ENCODE measurements around the gene PGRMC1. TPM values are rescaled to one million over a fixed set of nuclear protein-coding genes. Genes with fewer than 3 reads are reported as not detected.
"Not testable (repeated sequence)": the region's sequence is repeated elsewhere in the genome, so short reads cannot be mapped to it uniquely, and the experiment has no call there.

PGRMC1 gene
- total RNA-seq, 4 donors from 2014 or later = 11.4 to 14.4 (median 13.0) TPM

GRCh38 chrX:119273420-119274192 lies 37.5 kb downstream of the PGRMC1 start:
- Histone ChIP-seq H3K4me3 (peak overlapping the region in 2 of 4 donors; percentile 17 to 25), H3K27me3 (peaks cover 0 to 21% (median 0%) of the 10 kb centered on the region in 3 donors), H3K4me1 (no peaks in the 10 kb centered on the region), H3K9me3 (no peaks in the 10 kb centered on the region), H3K36me3 (no peaks in the 10 kb centered on the region), H3K27ac (no peak overlapping the region)
- DNase-seq (peak in 1 of 2 donors; percentile 9), ATAC-seq (no peak)
- intact Hi-C loops (cut with DNase I; ENCODE audit: low total_unique reads) (no loop called here), in situ Hi-C loops (cut with MboI; ENCODE audit: low sequenced_read_pairs in 4 of 4) (no loop called here)
- no peak for TF ChIP-seq POLR2A (IDR thresholded peaks at IDR 0.05)
- TF ChIP-seq, protein P1, sequence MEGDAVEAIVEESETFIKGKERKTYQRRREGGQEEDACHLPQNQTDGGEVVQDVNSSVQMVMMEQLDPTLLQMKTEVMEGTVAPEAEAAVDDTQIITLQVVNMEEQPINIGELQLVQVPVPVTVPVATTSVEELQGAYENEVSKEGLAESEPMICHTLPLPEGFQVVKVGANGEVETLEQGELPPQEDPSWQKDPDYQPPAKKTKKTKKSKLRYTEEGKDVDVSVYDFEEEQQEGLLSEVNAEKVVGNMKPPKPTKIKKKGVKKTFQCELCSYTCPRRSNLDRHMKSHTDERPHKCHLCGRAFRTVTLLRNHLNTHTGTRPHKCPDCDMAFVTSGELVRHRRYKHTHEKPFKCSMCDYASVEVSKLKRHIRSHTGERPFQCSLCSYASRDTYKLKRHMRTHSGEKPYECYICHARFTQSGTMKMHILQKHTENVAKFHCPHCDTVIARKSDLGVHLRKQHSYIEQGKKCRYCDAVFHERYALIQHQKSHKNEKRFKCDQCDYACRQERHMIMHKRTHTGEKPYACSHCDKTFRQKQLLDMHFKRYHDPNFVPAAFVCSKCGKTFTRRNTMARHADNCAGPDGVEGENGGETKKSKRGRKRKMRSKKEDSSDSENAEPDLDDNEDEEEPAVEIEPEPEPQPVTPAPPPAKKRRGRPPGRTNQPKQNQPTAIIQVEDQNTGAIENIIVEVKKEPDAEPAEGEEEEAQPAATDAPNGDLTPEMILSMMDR (IDR thresholded peaks at IDR 0.05 in 4 of 5, conservative IDR thresholded peaks at IDR 0.05 in 1 of 5) = peak in 1 of 5 experiments; percentile 8

GRCh38 chrX:119282347-119282746 lies 46.3 kb downstream of the PGRMC1 start:
- DNase-seq; intact Hi-C loops (cut with DNase I; ENCODE audit: low total_unique reads): not testable (repeated sequence)

DNA sequence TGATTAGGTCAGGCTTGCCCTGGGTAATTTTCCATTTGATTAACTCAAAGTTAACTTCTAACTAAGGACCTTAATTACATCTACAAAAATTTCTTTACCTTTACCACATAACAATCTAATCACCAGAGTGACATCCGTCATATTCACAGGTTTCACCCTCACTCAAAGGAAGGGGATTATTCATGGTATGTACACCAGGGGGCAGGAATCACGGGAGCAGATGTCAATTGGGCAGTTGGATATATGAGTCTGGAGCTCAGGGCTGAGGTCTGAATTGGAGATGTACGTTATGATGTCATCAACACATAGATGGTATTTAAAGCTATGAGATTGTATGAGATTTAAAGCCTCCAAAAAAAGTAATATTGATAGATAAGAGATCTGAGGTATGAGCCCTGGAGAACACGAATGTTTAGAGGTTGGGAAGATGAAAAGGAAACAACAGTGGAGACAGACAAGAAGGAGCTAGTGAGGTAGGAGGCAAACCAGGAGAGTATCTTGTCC lies 52.9 kb downstream of the PGRMC1 start:
- Histone ChIP-seq H3K27ac (no peak overlapping the region), H3K4me3 (no peak overlapping the region), H3K4me1 (no peaks in the 10 kb centered on the region), H3K36me3 (no peaks in the 10 kb centered on the region), H3K9me3 (no peaks in the 10 kb centered on the region), H3K27me3 (no peaks in the 10 kb centered on the region)
- TF ChIP-seq, protein P1 (IDR thresholded peaks at IDR 0.05 in 4 of 5, conservative IDR thresholded peaks at IDR 0.05 in 1 of 5) = no peak
- TF ChIP-seq POLR2A (IDR thresholded peaks at IDR 0.05) = no peak
- in situ Hi-C loops (cut with MboI; ENCODE audit: low sequenced_read_pairs in 4 of 4) (no loop called here), intact Hi-C loops (cut with DNase I; ENCODE audit: low total_unique reads) (no loop called here)
- ATAC-seq (no peak), DNase-seq (no peak)

More at GRCh38 chrX:119282347-119282746, 46.3 kb downstream of the PGRMC1 start:
- H3K36me3 ChIP-seq; ATAC-seq; H3K27ac ChIP-seq; H3K4me1 ChIP-seq; H3K4me3 ChIP-seq; H3K9me3 ChIP-seq; in situ Hi-C loops (cut with MboI; ENCODE audit: low sequenced_read_pairs in 4 of 4); H3K27me3 ChIP-seq: not testable (repeated sequence)

GRCh38 chrX:119290476-119290875 lies 54.4 kb downstream of the PGRMC1 start:
- no peaks in the 10 kb centered on the region for H3K4me1 ChIP-seq
- H3K4me3 ChIP-seq = no peak overlapping the region
- DNase-seq = no peak
- no peak for ATAC-seq
- no peaks in the 10 kb centered on the region for H3K27me3 ChIP-seq
- in situ Hi-C loops (cut with MboI; ENCODE audit: low sequenced_read_pairs in 4 of 4) = no loop called here
- no peaks in the 10 kb centered on the region for H3K36me3 ChIP-seq
- no peak overlapping the region for H3K27ac ChIP-seq
- TF ChIP-seq, protein P1 (IDR thresholded peaks at IDR 0.05 in 4 of 5, conservative IDR thresholded peaks at IDR 0.05 in 1 of 5) = no peak
- no peak for TF ChIP-seq POLR2A (IDR thresholded peaks at IDR 0.05)
- intact Hi-C loops (cut with DNase I; ENCODE audit: low total_unique reads) = no loop called here
- H3K9me3 ChIP-seq = no peaks in the 10 kb centered on the region

DNA sequence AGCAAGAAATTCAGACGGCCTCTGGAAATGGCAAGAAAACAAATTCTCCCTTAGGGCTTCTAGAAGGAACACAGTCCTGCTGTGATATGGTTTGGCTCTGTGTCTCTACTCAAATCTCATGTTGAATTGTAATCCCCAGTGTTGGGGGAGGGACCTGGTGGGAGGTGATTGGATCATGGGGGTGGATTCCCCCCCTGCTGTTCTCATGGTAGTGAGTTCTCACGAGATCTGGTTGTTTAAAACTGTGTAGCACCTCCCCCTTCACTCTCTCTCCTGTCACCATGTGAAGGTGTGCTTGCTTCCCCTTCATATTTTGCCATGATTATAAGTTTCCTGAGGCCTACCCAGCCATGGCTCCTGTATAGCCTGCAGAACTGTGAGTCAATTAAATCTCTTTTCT lies 55.2 kb downstream of the PGRMC1 start:
- H3K9me3 ChIP-seq; in situ Hi-C loops (cut with MboI; ENCODE audit: low sequenced_read_pairs in 4 of 4); intact Hi-C loops (cut with DNase I; ENCODE audit: low total_unique reads); ATAC-seq; H3K36me3 ChIP-seq; DNase-seq; H3K4me3 ChIP-seq; H3K4me1 ChIP-seq; H3K27me3 ChIP-seq; H3K27ac ChIP-seq: not testable (repeated sequence)

Data from gastrocnemius medialis (tissue), 4 donors.